NT2/D1 (cell line): Measurements from ENCODE around the gene PLXNA2.

Source experiments
- YY1 ChIP-seq: IDR thresholded peaks from 2 replicates; pipeline ENCODE4 v1.6.1; 2011; ENCODE audit not compliant: insufficient read length, insufficient read depth
- ZNF274 ChIP-seq: IDR thresholded peaks from 2 replicates; pipeline ENCODE4 v1.6.1; 2011; ENCODE audit warnings: mild to moderate bottlenecking, low read depth, low read length

DNA sequence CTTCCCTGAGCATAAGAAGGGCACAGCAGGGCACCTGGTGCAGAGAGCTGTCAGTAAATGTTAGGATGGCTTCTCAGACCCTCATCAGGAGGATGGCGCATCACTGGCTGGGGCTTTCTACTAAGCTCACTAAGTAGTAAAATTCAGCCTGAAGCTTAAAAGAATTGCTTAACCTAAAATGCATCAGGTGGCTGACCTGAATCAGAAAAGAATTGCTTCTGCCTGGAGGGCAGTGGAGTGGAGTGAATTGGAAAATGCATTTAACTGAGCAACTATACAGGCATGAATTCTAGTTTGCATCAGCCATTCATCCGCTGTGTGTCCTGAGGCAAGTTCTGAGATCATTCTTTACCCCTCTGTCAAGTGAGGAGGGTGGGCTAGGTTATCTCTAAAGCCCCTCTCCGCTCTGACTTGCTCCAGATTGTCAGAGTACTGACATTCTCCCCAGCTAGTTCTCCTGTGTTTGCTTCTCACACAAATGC, 191.2 kb downstream of the PLXNA2 start:
- no peak for TF ChIP-seq YY1
- TF ChIP-seq ZNF274: no peak
